Measurements from ENCODE around the gene NRAS.

DNA sequence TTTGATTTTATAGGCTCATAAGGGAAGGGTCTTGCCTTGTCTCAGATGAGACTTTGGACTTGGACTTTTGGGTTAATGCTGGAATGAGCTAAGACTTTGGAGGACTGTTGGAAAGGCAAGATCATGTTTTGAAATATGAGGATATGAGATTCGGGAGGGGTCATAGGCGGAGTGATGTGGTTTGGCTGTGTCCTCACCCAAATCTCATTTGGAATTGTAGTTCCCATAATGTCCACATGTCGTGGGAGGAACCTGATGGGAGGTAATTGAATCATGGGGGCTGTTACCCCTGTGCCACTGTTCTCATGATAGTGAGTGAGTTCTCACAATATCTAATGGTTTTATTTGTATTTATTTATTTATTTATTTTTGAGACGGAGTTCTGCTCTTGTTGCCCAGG lies 48.1 kb upstream of the NRAS start:
- TF ChIP-seq, protein P1, sequence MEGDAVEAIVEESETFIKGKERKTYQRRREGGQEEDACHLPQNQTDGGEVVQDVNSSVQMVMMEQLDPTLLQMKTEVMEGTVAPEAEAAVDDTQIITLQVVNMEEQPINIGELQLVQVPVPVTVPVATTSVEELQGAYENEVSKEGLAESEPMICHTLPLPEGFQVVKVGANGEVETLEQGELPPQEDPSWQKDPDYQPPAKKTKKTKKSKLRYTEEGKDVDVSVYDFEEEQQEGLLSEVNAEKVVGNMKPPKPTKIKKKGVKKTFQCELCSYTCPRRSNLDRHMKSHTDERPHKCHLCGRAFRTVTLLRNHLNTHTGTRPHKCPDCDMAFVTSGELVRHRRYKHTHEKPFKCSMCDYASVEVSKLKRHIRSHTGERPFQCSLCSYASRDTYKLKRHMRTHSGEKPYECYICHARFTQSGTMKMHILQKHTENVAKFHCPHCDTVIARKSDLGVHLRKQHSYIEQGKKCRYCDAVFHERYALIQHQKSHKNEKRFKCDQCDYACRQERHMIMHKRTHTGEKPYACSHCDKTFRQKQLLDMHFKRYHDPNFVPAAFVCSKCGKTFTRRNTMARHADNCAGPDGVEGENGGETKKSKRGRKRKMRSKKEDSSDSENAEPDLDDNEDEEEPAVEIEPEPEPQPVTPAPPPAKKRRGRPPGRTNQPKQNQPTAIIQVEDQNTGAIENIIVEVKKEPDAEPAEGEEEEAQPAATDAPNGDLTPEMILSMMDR (IDR thresholded peaks at IDR 0.05), result no peak
- TF ChIP-seq POLR2A (IDR thresholded peaks at IDR 0.05), result no peak

Measured in body of pancreas (tissue), 4 donors.